Loucy (cell line): ENCODE results near the gene CHM.

Experiments
- CTCF ChIP-seq: fragments of 200-600 bp; sonication (generic); conservative IDR thresholded peaks from 2 replicates; pipeline ENCODE4 v1.5.1; 2014; ENCODE audit warnings: mild to moderate bottlenecking, antibody characterized with exemption, low read length
- EZH2phosphoT487 ChIP-seq: fragments of 200-600 bp; IDR thresholded peaks from 2 replicates; pipeline ENCODE4 v1.6.1; 2018; ENCODE audit warnings: antibody characterized with exemption, mild to moderate bottlenecking, moderate library complexity, borderline replicate concordance

GRCh38 chrX:86039625-86040568, 7.5 kb downstream of the CHM start:
- TF ChIP-seq CTCF (no peak), EZH2phosphoT487 (no peak)
